ES-I3 (cell line): Measurements from ENCODE around the gene RILP.

ENCODE experiments used
- H3K36me3 ChIP-seq: 2 replicates; pipeline ENCODE4 v1.6.1; 2013; ENCODE audit warnings: mild to moderate bottlenecking, low read length, control low read depth, moderate library complexity; ENCODE audit not compliant: insufficient read depth
- H3K4me1 ChIP-seq: 2 replicates; pipeline ENCODE4 v1.6.1; 2013; ENCODE audit warnings: mild to moderate bottlenecking, control low read depth, low read length; ENCODE audit not compliant: insufficient read depth
- H3K9ac ChIP-seq: 2 replicates; pipeline ENCODE4 v1.6.1; 2013; ENCODE audit warnings: low read depth, mild to moderate bottlenecking, low read length, moderate library complexity
- H3K9me3 ChIP-seq: 2 replicates; pipeline ENCODE4 v1.6.1; 2013; ENCODE audit warnings: mild to moderate bottlenecking, low read length, moderate library complexity; ENCODE audit not compliant: control insufficient read depth, insufficient read depth

The RILP gene

GRCh38 chr17:1627982-1628855 is 21.4 kb downstream of the RILP start, which contains the start of gene SLC43A2:
Gene SLC43A2, minus strand, starts transcription at chr17:1628834. Its CDS starts 960 bp downstream, at chr17:1627874.
- H3K36me3 ChIP-seq: no peaks in the 10 kb centered on the region; the same call in 1 of the 2 replicates
- peak within 1 kb of the TSS; percentile 70 for H3K9ac ChIP-seq
- no peaks in the 10 kb centered on the region for H3K9me3 ChIP-seq
- H3K4me1 ChIP-seq: peaks cover 23% of the 10 kb centered on the region

GRCh38 chr17:1627182-1627981 is 22.3 kb downstream of the RILP start:
- Histone ChIP-seq H3K9ac (peak overlapping the region; percentile 70), H3K9me3 (no peaks in the 10 kb centered on the region), H3K4me1 (peaks cover 23% of the 10 kb centered on the region), H3K36me3 (no peaks in the 10 kb centered on the region; the same call in 1 of the 2 replicates)

GRCh38 chr17:1626333-1626732 is 23.3 kb downstream of the RILP start:
- Histone ChIP-seq H3K4me1 (peaks cover 23% of the 10 kb centered on the region), H3K9ac (no peak overlapping the region), H3K9me3 (no peaks in the 10 kb centered on the region), H3K36me3 (no peaks in the 10 kb centered on the region; the same call in 1 of the 2 replicates)

DNA sequence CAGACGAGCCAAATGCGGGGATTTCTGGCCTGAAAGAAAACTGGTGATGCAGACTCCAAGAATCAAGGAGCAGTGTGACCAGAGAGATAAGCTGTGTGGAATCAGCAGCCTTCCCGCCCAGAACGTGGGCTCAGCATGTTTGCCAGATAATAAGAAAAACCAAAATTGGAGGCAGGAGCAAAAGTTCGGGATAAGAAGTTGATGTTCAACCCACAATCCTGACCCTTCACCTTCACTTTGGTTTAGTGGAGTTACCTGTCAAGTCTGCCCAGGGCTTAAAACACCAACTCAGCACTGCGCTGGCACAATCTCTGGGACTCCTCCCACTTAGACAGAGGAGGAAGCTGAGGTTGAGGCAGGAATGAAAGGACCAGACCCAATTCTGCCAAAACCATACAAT is 24.1 kb downstream of the RILP start:
- Histone ChIP-seq H3K4me1 (peaks cover 21% of the 10 kb centered on the region), H3K9me3 (no peaks in the 10 kb centered on the region), H3K9ac (no peak overlapping the region), H3K36me3 (no peaks in the 10 kb centered on the region; the same call in 1 of the 2 replicates)

- peaks cover 18% of the 10 kb centered on the region for H3K4me1 ChIP-seq
- H3K36me3 ChIP-seq: no peaks in the 10 kb centered on the region; the same call in 1 of the 2 replicates
- H3K9ac ChIP-seq: no peak overlapping the region
- no peaks in the 10 kb centered on the region for H3K9me3 ChIP-seq
These were observed 24.6 kb downstream of the RILP start for GRCh38 chr17:1625053-1625452.

DNA sequence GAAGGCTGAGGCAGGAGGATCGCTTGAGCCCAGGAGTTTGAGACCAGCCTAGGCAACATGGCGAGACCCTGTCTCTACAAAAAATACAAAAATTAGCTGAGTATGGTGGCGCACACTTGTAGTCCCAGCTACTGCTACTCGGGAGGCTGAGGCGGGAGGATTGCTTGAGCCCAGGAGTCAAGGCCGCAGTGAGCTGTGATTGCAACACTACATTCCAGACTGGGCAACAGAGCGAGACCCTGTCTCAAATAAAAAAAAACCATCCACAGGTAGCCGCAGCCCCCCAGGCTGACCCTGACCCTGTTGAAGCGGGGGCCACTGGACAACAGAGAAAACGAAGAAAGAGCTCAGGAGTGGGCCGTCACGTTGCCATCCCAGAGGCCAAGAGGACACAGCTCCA is 25.0 kb downstream of the RILP start:
- H3K9ac ChIP-seq: no peak overlapping the region
- no peaks in the 10 kb centered on the region for H3K9me3 ChIP-seq
- no peaks in the 10 kb centered on the region; the same call in 1 of the 2 replicates for H3K36me3 ChIP-seq
- H3K4me1 ChIP-seq: peaks cover 18% of the 10 kb centered on the region

DNA sequence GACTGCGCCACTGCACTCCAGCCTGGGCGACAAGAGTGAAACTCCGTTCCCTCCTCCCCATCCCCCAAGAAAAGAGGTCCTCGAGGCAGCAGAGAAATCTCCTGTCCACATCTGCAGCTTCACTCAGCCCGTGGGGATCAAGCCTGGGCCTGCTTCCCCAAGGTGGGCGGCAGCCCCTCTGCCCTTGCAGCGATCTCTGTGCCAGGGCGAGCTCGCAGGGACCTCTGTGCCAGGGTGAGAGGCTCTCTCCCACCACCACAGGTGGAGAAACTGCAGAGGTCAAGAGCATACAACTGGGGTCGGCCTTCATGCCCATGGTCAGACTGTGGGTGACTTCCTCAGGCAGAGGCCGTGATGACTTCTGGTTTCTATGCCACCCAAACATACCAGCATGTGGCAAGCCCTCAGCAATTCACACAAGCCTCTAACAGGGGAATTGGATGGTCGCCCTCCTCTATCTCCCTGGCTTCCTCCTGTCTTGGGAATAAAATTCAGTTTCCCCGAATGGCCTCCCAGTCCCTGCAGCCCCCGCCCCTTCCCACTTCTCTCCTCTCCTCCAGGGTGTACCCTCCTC is 26.5 kb downstream of the RILP start:
- Histone ChIP-seq H3K9ac (no peak overlapping the region), H3K36me3 (no peaks in the 10 kb centered on the region; the same call in 1 of the 2 replicates), H3K4me1 (peaks cover 18% of the 10 kb centered on the region), H3K9me3 (no peaks in the 10 kb centered on the region)

- no peaks in the 10 kb centered on the region; the same call in 1 of the 2 replicates for H3K36me3 ChIP-seq
- H3K4me1 ChIP-seq: peaks cover 8% of the 10 kb centered on the region
- no peak overlapping the region for H3K9ac ChIP-seq
- H3K9me3 ChIP-seq: no peaks in the 10 kb centered on the region
These were observed 28.3 kb downstream of the RILP start for GRCh38 chr17:1621273-1621954.

DNA sequence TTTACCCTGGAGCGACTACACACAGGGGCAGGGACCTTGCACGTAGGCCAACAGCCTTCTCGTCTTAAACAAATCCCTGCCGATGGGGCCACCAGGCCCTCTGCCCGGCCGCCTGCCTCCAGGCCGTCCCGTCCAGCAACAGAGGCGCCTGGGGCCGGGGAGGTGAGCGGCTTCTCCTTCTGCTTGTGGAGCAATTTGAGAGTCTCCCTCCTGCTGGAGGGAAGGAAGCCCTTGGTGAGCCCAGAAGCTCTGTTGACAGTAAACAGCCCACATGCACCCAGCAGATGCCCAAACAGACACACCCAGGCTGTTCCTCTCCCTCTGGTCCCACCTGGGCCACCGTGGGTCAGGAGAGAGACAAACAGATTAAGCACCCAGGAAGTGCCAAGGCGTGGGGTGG is 29.2 kb downstream of the RILP start:
- Histone ChIP-seq H3K9ac (no peak overlapping the region), H3K9me3 (no peaks in the 10 kb centered on the region), H3K4me1 (peaks cover 3% of the 10 kb centered on the region), H3K36me3 (no peaks in the 10 kb centered on the region; the same call in 1 of the 2 replicates)

DNA sequence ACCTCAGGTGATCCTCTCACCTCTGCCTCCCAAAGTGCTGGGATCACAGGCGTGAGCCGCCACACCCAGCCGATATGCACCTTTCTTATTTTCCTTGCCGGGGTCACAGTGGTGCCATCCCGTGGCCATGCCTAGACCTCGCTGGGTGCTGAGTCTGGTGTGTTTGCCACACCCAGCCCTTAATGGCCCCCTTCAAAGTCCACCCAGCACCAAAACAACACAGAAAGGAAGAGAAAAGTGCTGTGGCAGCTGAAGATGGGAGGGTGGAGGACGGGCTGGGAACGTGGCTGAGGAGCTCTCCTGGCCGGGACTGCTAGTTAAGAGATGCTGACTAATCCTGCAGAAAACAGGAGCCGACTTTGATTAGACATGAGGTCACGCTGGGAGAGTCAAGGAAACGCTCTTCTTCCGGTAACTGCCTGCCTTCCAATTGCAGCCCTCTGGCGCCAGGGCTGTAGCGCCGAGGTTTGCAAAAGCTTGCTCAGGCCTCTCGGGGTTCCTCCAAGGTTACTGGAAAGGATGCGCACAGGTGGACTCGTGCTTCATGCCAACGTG is 32.0 kb downstream of the RILP start:
- H3K9me3 ChIP-seq: no peaks in the 10 kb centered on the region
- no peaks in the 10 kb centered on the region for H3K36me3 ChIP-seq
- H3K4me1 ChIP-seq: no peaks in the 10 kb centered on the region
- no peak overlapping the region for H3K9ac ChIP-seq

- H3K36me3 ChIP-seq: no peaks in the 10 kb centered on the region
- H3K4me1 ChIP-seq: no peaks in the 10 kb centered on the region
- no peak overlapping the region for H3K9ac ChIP-seq
- H3K9me3 ChIP-seq: no peaks in the 10 kb centered on the region
These were observed 33.6 kb downstream of the RILP start for GRCh38 chr17:1616101-1616500.

- Histone ChIP-seq H3K9ac (no peak overlapping the region), H3K36me3 (no peaks in the 10 kb centered on the region), H3K9me3 (no peaks in the 10 kb centered on the region), H3K4me1 (no peaks in the 10 kb centered on the region)
These were observed 37.3 kb downstream of the RILP start for GRCh38 chr17:1612400-1612799.

- Histone ChIP-seq H3K36me3 (no peaks in the 10 kb centered on the region), H3K9me3 (no peaks in the 10 kb centered on the region), H3K4me1 (no peaks in the 10 kb centered on the region), H3K9ac (no peak overlapping the region)
These were observed 38.0 kb downstream of the RILP start for GRCh38 chr17:1611715-1612114.
